SK-N-MC (cell line): ENCODE data around the gene PPP1R1C.

ENCODE experiments used
- EZH2 ChIP-seq: fragments of 200-600 bp; sonication (generic); IDR thresholded peaks from one replicate; pipeline ENCODE4 v1.6.1; 2017; ENCODE audit warnings: antibody characterized with exemption
- FOXP2 ChIP-seq: optimal IDR thresholded peaks from 2 replicates; pipeline ENCODE3; 2011; ENCODE audit warnings: mild to moderate bottlenecking, moderate library complexity; ENCODE audit not compliant: insufficient read depth; ENCODE audit errors: extremely low read length, control extremely low read depth
- POLR2AphosphoS5 ChIP-seq: IDR thresholded peaks from 2 replicates; pipeline ENCODE4 v1.6.1; 2012; ENCODE audit warnings: mild to moderate bottlenecking, low read depth, low read length, borderline replicate concordance

- TF ChIP-seq EZH2 (no peak), POLR2AphosphoS5 (no peak), FOXP2 (no peak)
Measured at GRCh38 chr2:182166841-182167240, 181.2 kb downstream of the PPP1R1C start.
